ENCODE data around the gene ITSN1. TPM values are rescaled to one million over a fixed set of nuclear protein-coding genes. Genes with fewer than 3 reads are reported as not detected.

ITSN1 gene
- total RNA-seq, 3 donors from 2014 or later (not counting 1 experiment from before 2014, with no cell fraction given) = 1.5 to 5.1 (median 2.7) TPM

GRCh38 chr21:33696465-33696864 is 54.2 kb downstream of the ITSN1 start:
- TF ChIP-seq CTCF (IDR thresholded peaks at IDR 0.05) = no peak
- 88% methylated on average over 3 of the region's 5 CpGs for WGBS (ENCODE audit: insufficient coverage)

GRCh38 chr21:33698087-33698860 is 56.0 kb downstream of the ITSN1 start:
- no peak for TF ChIP-seq CTCF (IDR thresholded peaks at IDR 0.05)
- Histone ChIP-seq H3K4me3 (ENCODE audit: low read length) (no peak overlapping the region), H3K27ac (ENCODE audit: low read length) (no peak overlapping the region), H3K9me3 (ENCODE audit: control insufficient read depth, insufficient read depth, low read length) (no peaks in the 10 kb centered on the region), H3K36me3 (ENCODE audit: control insufficient read depth, insufficient read depth, low read length) (no peaks in the 10 kb centered on the region), H3K27me3 (ENCODE audit: control insufficient read depth, insufficient read depth, low read length) (no peaks in the 10 kb centered on the region), H3K4me1 (ENCODE audit: control insufficient read depth, insufficient read depth, low read length) (no peaks in the 10 kb centered on the region)
- Mint-ChIP-seq H3K27ac (no peak overlapping the region), H3K4me3 (no peak overlapping the region), H3K36me3 (no peaks in the 10 kb centered on the region), H3K9me3 (no peaks in the 10 kb centered on the region), H3K27me3 (ENCODE audit: low read depth in 2 of 2) (peaks cover 3 to 10% of the 10 kb centered on the region in 2 donors), H3K4me1 (peaks cover 2% of the 10 kb centered on the region in 2 donors)
- intact Hi-C loops (cut with micrococcal nuclease) = no loop called here
- ATAC-seq (no peak), DNase-seq (no peak)
- 92% methylated on average over 3 of the region's 3 CpGs for WGBS (ENCODE audit: insufficient coverage)

More at GRCh38 chr21:33696465-33696864, 54.2 kb downstream of the ITSN1 start:
- Histone ChIP-seq H3K36me3 (ENCODE audit: control insufficient read depth, insufficient read depth, low read length) (no peaks in the 10 kb centered on the region), H3K4me1 (ENCODE audit: control insufficient read depth, insufficient read depth, low read length) (no peaks in the 10 kb centered on the region), H3K4me3 (ENCODE audit: low read length) (no peak overlapping the region), H3K9me3 (ENCODE audit: control insufficient read depth, insufficient read depth, low read length) (no peaks in the 10 kb centered on the region), H3K27me3 (ENCODE audit: control insufficient read depth, insufficient read depth, low read length) (no peaks in the 10 kb centered on the region), H3K27ac (ENCODE audit: low read length) (no peak overlapping the region)
- DNase-seq (no peak), ATAC-seq (no peak)
- Mint-ChIP-seq H3K36me3 (no peaks in the 10 kb centered on the region), H3K4me3 (no peak overlapping the region), H3K27me3 (ENCODE audit: low read depth in 2 of 2) (peaks cover 7 to 10% of the 10 kb centered on the region in 2 donors), H3K4me1 (no peaks in the 10 kb centered on the region), H3K9me3 (no peaks in the 10 kb centered on the region), H3K27ac (no peak overlapping the region)
- intact Hi-C loops (cut with micrococcal nuclease) = no loop called here

- Mint-ChIP-seq H3K27me3 (ENCODE audit: low read depth in 2 of 2) (peaks cover 0 to 10% of the 10 kb centered on the region in 2 donors), H3K9me3 (no peaks in the 10 kb centered on the region), H3K27ac (no peak overlapping the region), H3K36me3 (no peaks in the 10 kb centered on the region), H3K4me3 (no peak overlapping the region), H3K4me1 (peaks cover 12% of the 10 kb centered on the region in 2 donors)
- Histone ChIP-seq H3K4me3 (ENCODE audit: low read length) (no peak overlapping the region), H3K27me3 (ENCODE audit: control insufficient read depth, insufficient read depth, low read length) (no peaks in the 10 kb centered on the region), H3K27ac (ENCODE audit: low read length) (no peak overlapping the region), H3K4me1 (ENCODE audit: control insufficient read depth, insufficient read depth, low read length) (peaks cover 4% of the 10 kb centered on the region), H3K9me3 (ENCODE audit: control insufficient read depth, insufficient read depth, low read length) (no peaks in the 10 kb centered on the region), H3K36me3 (ENCODE audit: control insufficient read depth, insufficient read depth, low read length) (no peaks in the 10 kb centered on the region)
- DNase-seq = no peak
- WGBS (ENCODE audit: insufficient coverage) = 97% methylated on average over 2 of the region's 2 CpGs
- ATAC-seq = no peak
- intact Hi-C loops (cut with micrococcal nuclease) = no loop called here
- no peak for TF ChIP-seq CTCF (IDR thresholded peaks at IDR 0.05)
Measured at GRCh38 chr21:33699277-33699676, 57.0 kb downstream of the ITSN1 start.
